Anterior cingulate cortex (tissue), 58 donors: ENCODE measurements around the gene GPT2.
A peak's percentile ranks its signal among the peaks of the same experiment; 100 is the strongest.
"Not testable (repeated sequence)": the region's sequence is repeated elsewhere in the genome, so short reads cannot be mapped to it uniquely, and the experiment has no call there.

Source experiments
- DNase-seq, 58 donors: peaks; one replicate each; lab custom pipeline; 2025; lab: John Stamatoyannopoulos, UW

The GPT2 gene

GRCh38 chr16:46918400-46918799, 34.2 kb downstream of the GPT2 start:
- no peak for DNase-seq

- DNase-seq: no peak
Measured at GRCh38 chr16:46918905-46919792, 35.0 kb downstream of the GPT2 start.

- DNase-seq: peak in 25 of 58 donors; percentile 8 to 66 (median 26)
Measured at GRCh38 chr16:46920402-46921068, 36.4 kb downstream of the GPT2 start.

- no peak for DNase-seq
Measured at GRCh38 chr16:46922239-46922638, 38.1 kb downstream of the GPT2 start.

- DNase-seq: no peak
Measured at GRCh38 chr16:46923513-46924295, 39.5 kb downstream of the GPT2 start.

- no peak for DNase-seq
Measured at GRCh38 chr16:46924402-46924801, 40.2 kb downstream of the GPT2 start.

GRCh38 chr16:46926470-46927225, 42.5 kb downstream of the GPT2 start:
- no peak for DNase-seq

- peak in 22 of 58 donors; percentile 9 to 67 (median 26) for DNase-seq
Measured at GRCh38 chr16:46927273-46927672, 43.1 kb downstream of the GPT2 start.

GRCh38 chr16:46928811-46929210, 44.6 kb downstream of the GPT2 start:
- DNase-seq: no peak

GRCh38 chr16:46929378-46930332, 45.5 kb downstream of the GPT2 start:
- DNase-seq: peak in 55 of 58 donors; percentile 25 to 84 (median 66)

GRCh38 chr16:46930861-46931260, 46.7 kb downstream of the GPT2 start:
- no peak for DNase-seq

GRCh38 chr16:46932802-46933201, 48.6 kb downstream of the GPT2 start:
- no peak for DNase-seq

GRCh38 chr16:46937536-46937935, 53.4 kb downstream of the GPT2 start:
- DNase-seq: no peak

- DNase-seq: not testable (repeated sequence)
Measured at GRCh38 chr16:46944713-46945112, 60.6 kb downstream of the GPT2 start.

GRCh38 chr16:46947900-46948547, 63.9 kb downstream of the GPT2 start:
- peak in 2 of 58 donors; percentile 3 to 45 for DNase-seq

GRCh38 chr16:46948548-46949166, 64.5 kb downstream of the GPT2 start:
- DNase-seq: no peak

GRCh38 chr16:46949241-46949892, 65.2 kb downstream of the GPT2 start:
- DNase-seq: no peak
